Endothelial cell of umbilical vein (primary cell): ENCODE data around the gene GPATCH4. TPM values are rescaled to one million over a fixed set of nuclear protein-coding genes. Genes with fewer than 3 reads are reported as not detected.

Experiments
- BruUV-seq: library from RNA; stranded (reverse); fragments of 400-500 nt; replicated peaks from 2 replicates; lab custom pipeline; 2021; lab: Mats Ljungman, UMichigan
- CTCF ChIA-PET: fragments of 300-600, 350-600 bp; sonication (Branson Sonifier 250); formaldehyde crosslinking; loops from one replicate; lab custom pipeline; 2021; ENCODE audit warnings: antibody characterized with exemption, inconsistent platforms; lab: Charles Lee
- POLR2A ChIA-PET: fragments of 300-600, 350-600 bp; sonication (Branson Sonifier 250); formaldehyde crosslinking; loops from one replicate; lab custom pipeline; 2021; ENCODE audit warnings: antibody characterized with exemption, inconsistent platforms; lab: Charles Lee
- DNase-seq: peaks from one replicate; pipeline ENCODE4 v3.0.0-alpha.2; 2011; ENCODE audit warnings: low read depth, low spot score
- FAIRE-seq: peaks from 2 replicates; lab custom pipeline; 2011; peaks lifted over from hg19 to GRCh38; lab: Jason Lieb, UNC
- H2AFZ ChIP-seq: 2 replicates; pipeline ENCODE4 v1.6.0; 2012; ENCODE audit warnings: low read depth, low read length, control low read depth, inconsistent platforms
- H3K27ac ChIP-seq: 2 replicates; pipeline ENCODE4 v1.5.1; 2011; ENCODE audit warnings: low read depth, mild to moderate bottlenecking, control low read depth, low read length, moderate library complexity; ENCODE audit not compliant: insufficient read depth
- H3K27me3 ChIP-seq, 2 experiments: 2 replicates each; pipeline versions ENCODE4 v1.6.0 to v1.6.1; 2011; ENCODE audit warnings: low read length in 2 of 2, mixed read lengths in 1 of 2; ENCODE audit not compliant: control insufficient read depth in 2 of 2, insufficient read depth in 2 of 2
- H3K36me3 ChIP-seq, 2 experiments: 2 replicates in 1 of 2; 3 replicates in 1 of 2; pipeline ENCODE4 v1.5.1; 2011; ENCODE audit warnings: low read length in 2 of 2, mild to moderate bottlenecking in 1 of 2, moderate library complexity in 1 of 2; ENCODE audit not compliant: control insufficient read depth in 2 of 2, insufficient read depth in 2 of 2; ENCODE audit errors: extremely low read depth in 1 of 2
- H3K4me1 ChIP-seq: 3 replicates; pipeline ENCODE4 v1.5.1; 2011; ENCODE audit warnings: mild to moderate bottlenecking, low read length; ENCODE audit not compliant: control insufficient read depth, insufficient read depth; ENCODE audit errors: extremely low read depth
- H3K4me2 ChIP-seq: 2 replicates; pipeline ENCODE4 v1.6.1; 2011; ENCODE audit warnings: low read length, control low read depth, mixed read lengths; ENCODE audit not compliant: insufficient read depth
- H3K4me3 ChIP-seq, 3 experiments: fragments of 200-600 bp in 1 of 3; sonication (generic), shearing (Covaris generic) in 1 of 3; replicated peaks in 1 of 3; 2 replicates each; pipeline ENCODE4 v1.5.1; 2011 to 2016; ENCODE audit warnings: control low read depth in 3 of 3, low read length in 3 of 3, mild to moderate bottlenecking in 2 of 3, inconsistent platforms in 1 of 3, low read depth in 1 of 3, moderate library complexity in 1 of 3; ENCODE audit not compliant: insufficient read depth in 1 of 3
- H3K79me2 ChIP-seq: 2 replicates; pipeline ENCODE4 v1.6.0; 2012; ENCODE audit warnings: low read length, inconsistent platforms; ENCODE audit not compliant: control insufficient read depth, insufficient read depth
- H3K9ac ChIP-seq: replicated peaks from 2 replicates; pipeline ENCODE3; 2011; ENCODE audit warnings: low read length, control low read depth; ENCODE audit not compliant: insufficient read depth; ENCODE audit errors: extremely low read depth
- H3K9me1 ChIP-seq: replicated peaks from 3 replicates; pipeline ENCODE4 v1.6.0; 2011; ENCODE audit warnings: mild to moderate bottlenecking, low read length; ENCODE audit not compliant: control insufficient read depth, insufficient read depth; ENCODE audit errors: extremely low read depth
- H3K9me3 ChIP-seq: replicated peaks from 2 replicates; pipeline ENCODE4 v1.5.1; 2012; ENCODE audit warnings: low read length, inconsistent platforms; ENCODE audit not compliant: control insufficient read depth, insufficient read depth
- H4K20me1 ChIP-seq: replicated peaks from 2 replicates; pipeline ENCODE3; 2011; ENCODE audit warnings: mild to moderate bottlenecking, low read length; ENCODE audit not compliant: control insufficient read depth, insufficient read depth; ENCODE audit errors: extremely low read depth
- EZH2 ChIP-seq: IDR thresholded peaks from 2 replicates; pipeline ENCODE4 v1.6.1; 2012; ENCODE audit warnings: borderline replicate concordance, low read depth, mild to moderate bottlenecking, moderate library complexity, low read length, inconsistent platforms; ENCODE audit not compliant: severe bottlenecking
- FOS ChIP-seq: IDR thresholded peaks from 2 replicates; pipeline ENCODE4 v1.6.1; 2011; ENCODE audit warnings: mild to moderate bottlenecking, low read length, moderate library complexity, borderline replicate concordance; ENCODE audit not compliant: insufficient read depth
- GATA2 ChIP-seq: IDR thresholded peaks from 2 replicates; pipeline ENCODE4 v1.7.0; 2011; ENCODE audit warnings: low read depth, mild to moderate bottlenecking, moderate library complexity, mixed read lengths, low read length; ENCODE audit not compliant: insufficient read length, insufficient read depth
- JUN ChIP-seq: IDR thresholded peaks from 2 replicates; pipeline ENCODE4 v1.6.1; 2011; ENCODE audit warnings: borderline replicate concordance, low read depth; ENCODE audit not compliant: insufficient read length, insufficient read depth
- MYC ChIP-seq: IDR thresholded peaks from one replicate; pipeline ENCODE4 v1.6.1; 2011; ENCODE audit warnings: mild to moderate bottlenecking, low read depth, low read length
- POLR2A ChIP-seq: IDR thresholded peaks from 2 replicates; pipeline ENCODE4 v1.6.1; 2012; ENCODE audit warnings: low read depth, mild to moderate bottlenecking, control low read depth, low read length
- POLR2AphosphoS5 ChIP-seq: IDR thresholded peaks from 2 replicates; pipeline ENCODE4 v1.6.1; 2012; ENCODE audit warnings: low read depth, mild to moderate bottlenecking, control low read depth, low read length, moderate library complexity; ENCODE audit not compliant: insufficient read depth
- dilution Hi-C: fragments of 300-500 bp; cut with MboI; formaldehyde crosslinking; loops from one replicate; pipeline ENCODE4 v1.15.0; 2019; ENCODE audit warnings: low sequenced_read_pairs; ENCODE audit not compliant: extremely low pct_ligation_motif_present
- intact Hi-C: fragments of 100-400 bp; cut with micrococcal nuclease; formaldehyde crosslinking; loops from one replicate; pipeline ENCODE4 v1.10.0; 2022
- polyA plus RNA-seq, 4 experiments: library from polyadenylated mRNA; depleted of rRNA in 3 of 4; stranded (reverse) in 3 of 4; unstranded in 1 of 4; fragments of >200 nt; gene quantifications; 2 replicates each; pipeline versions ENCODE4 v1.2.1 to v1.2.3, GENCODE V29; 2011 to 2012; ENCODE audit warnings: missing spikeins in 1 of 4
- total RNA-seq: library from RNA; stranded (reverse); gene quantifications from 2 replicates; pipeline ENCODE4 v1.2.3, GENCODE V29; 2021
- TF ChIP-seq, protein P1 (sequence below): IDR thresholded peaks from 2 replicates; pipeline ENCODE4 v1.6.1; 2011; ENCODE audit not compliant: insufficient read depth, insufficient read length
- TF ChIP-seq, protein P2 (sequence below), 2 donors: IDR thresholded peaks; 1 replicate in 1 of 2; 2 replicates in 1 of 2; pipeline ENCODE4 v1.5.1; 2011; ENCODE audit warnings: low read length in 2 of 2, mild to moderate bottlenecking in 2 of 2, moderate library complexity in 2 of 2, control low read depth in 1 of 2, inconsistent platforms in 1 of 2, low read depth in 1 of 2; ENCODE audit not compliant: insufficient read depth in 1 of 2; ENCODE audit errors: extremely low read depth in 1 of 2

The GPATCH4 gene
- total and polyA plus RNA-seq, 2 donors (not counting 3 experiments of a cell fraction or from before 2014, with no cell fraction given) = 22.4 to 29.2 TPM

DNA sequence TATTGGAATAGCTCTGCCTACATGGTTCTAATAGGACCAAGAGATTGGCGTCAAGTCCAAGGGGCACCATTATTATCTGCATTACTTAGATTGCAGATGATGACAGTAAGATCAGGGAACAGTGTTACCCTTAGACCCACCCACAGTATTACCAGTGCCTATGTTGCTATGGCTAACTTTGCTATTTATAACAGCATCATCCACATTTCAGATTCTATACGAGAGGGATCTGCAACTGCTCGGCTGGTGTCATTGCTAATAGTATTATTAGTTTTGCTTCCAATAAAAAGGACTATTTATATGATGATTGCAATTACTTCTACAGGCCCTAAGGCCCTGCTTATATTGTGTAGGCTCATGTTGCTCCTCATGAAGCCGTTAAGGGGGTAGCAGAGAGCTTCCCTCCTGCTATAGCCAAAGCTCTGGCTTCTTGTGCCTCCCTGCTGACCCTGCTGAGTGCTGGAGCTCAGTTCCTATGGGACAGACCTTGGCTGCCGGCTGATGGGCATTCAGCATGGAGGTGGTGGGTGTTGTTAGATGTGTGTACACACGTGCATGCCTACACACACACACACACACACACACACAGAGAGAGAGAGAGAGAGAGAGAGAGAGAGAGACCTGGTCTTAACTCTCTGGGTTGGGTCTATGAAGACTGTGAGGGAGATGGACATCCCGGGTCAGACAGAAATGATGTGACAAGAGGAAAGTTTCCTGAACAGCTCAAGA is 41.9 kb upstream of the GPATCH4 start:
- no TSS peak for BruUV-seq

More for the DNA sequence above, 41.9 kb upstream of the GPATCH4 start:
- Histone ChIP-seq H3K36me3 (no peaks in the 10 kb centered on the region), H3K4me2 (no peak overlapping the region), H3K9me3 (no peaks in the 10 kb centered on the region), H3K4me3 (no peak overlapping the region), H4K20me1 (no peaks in the 10 kb centered on the region), H3K9ac (no peak overlapping the region), H3K79me2 (no peaks in the 10 kb centered on the region), H2AFZ (no peak overlapping the region), H3K27ac (no peak overlapping the region), H3K9me1 (no peaks in the 10 kb centered on the region), H3K4me1 (no peaks in the 10 kb centered on the region), H3K27me3 (peaks cover 82 to 92% of the 10 kb centered on the region in 2 experiments)
- no peak for TF ChIP-seq EZH2
- TF ChIP-seq, protein P1, sequence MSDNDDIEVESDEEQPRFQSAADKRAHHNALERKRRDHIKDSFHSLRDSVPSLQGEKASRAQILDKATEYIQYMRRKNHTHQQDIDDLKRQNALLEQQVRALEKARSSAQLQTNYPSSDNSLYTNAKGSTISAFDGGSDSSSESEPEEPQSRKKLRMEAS = no peak
- TF ChIP-seq GATA2 = no peak
- TF ChIP-seq POLR2AphosphoS5 = no peak
- TF ChIP-seq FOS = no peak
- TF ChIP-seq POLR2A = no peak
- TF ChIP-seq, protein P2, sequence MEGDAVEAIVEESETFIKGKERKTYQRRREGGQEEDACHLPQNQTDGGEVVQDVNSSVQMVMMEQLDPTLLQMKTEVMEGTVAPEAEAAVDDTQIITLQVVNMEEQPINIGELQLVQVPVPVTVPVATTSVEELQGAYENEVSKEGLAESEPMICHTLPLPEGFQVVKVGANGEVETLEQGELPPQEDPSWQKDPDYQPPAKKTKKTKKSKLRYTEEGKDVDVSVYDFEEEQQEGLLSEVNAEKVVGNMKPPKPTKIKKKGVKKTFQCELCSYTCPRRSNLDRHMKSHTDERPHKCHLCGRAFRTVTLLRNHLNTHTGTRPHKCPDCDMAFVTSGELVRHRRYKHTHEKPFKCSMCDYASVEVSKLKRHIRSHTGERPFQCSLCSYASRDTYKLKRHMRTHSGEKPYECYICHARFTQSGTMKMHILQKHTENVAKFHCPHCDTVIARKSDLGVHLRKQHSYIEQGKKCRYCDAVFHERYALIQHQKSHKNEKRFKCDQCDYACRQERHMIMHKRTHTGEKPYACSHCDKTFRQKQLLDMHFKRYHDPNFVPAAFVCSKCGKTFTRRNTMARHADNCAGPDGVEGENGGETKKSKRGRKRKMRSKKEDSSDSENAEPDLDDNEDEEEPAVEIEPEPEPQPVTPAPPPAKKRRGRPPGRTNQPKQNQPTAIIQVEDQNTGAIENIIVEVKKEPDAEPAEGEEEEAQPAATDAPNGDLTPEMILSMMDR (IDR thresholded peaks at IDR 0.05; ENCODE audit: extremely low read depth in 1 of 2, insufficient read depth in 1 of 2, low read depth in 1 of 2, low read length in 2 of 2) = no peak
- TF ChIP-seq JUN = no peak
- TF ChIP-seq MYC = no peak
- DNase-seq (no peak), FAIRE-seq (no peak)
- CTCF ChIA-PET = interaction anchor here (0.6 to 3.2 kb wide), 8 partner anchors 14 to 276 kb away, joined by 3 to 20 read pairs (median 6); partner anchors contain the start of gene NES
- POLR2A ChIA-PET = no interaction called here
- intact Hi-C loops = no loop called here
- dilution Hi-C loops = no loop called here
